Liver (tissue), 9 donors: ENCODE results near the gene DYNLT2. TPM values are rescaled to one million over a fixed set of nuclear protein-coding genes. Genes with fewer than 3 reads are reported as not detected.

Source experiments
- DNase-seq: peaks from one replicate; pipeline ENCODE4 v3.0.0-alpha.2; 2017; ENCODE audit warnings: low spot score
- H3K27ac ChIP-seq, 2 donors: one replicate each; pipeline ENCODE4 v1.7.0; 2013; ENCODE audit warnings: inconsistent platforms in 2 of 2, low read length in 2 of 2, control low read depth in 1 of 2, low read depth in 1 of 2, mild to moderate bottlenecking in 1 of 2
- H3K27me3 ChIP-seq, 4 donors: one replicate each; pipeline versions ENCODE4 v1.6.1 to v1.7.0; 2013; ENCODE audit warnings: low read length in 3 of 4, inconsistent platforms in 1 of 4, mild to moderate bottlenecking in 1 of 4, moderate library complexity in 1 of 4; ENCODE audit not compliant: control insufficient read depth in 4 of 4, insufficient read depth in 4 of 4
- H3K36me3 ChIP-seq, 4 donors: one replicate each; pipeline versions ENCODE4 v1.6.1 to v1.7.0; 2013; ENCODE audit warnings: low read length in 3 of 4, mild to moderate bottlenecking in 3 of 4, low read depth in 1 of 4, moderate library complexity in 1 of 4; ENCODE audit not compliant: control insufficient read depth in 4 of 4, insufficient read depth in 3 of 4
- H3K4me1 ChIP-seq, 4 donors: one replicate each; pipeline versions ENCODE4 v1.6.1 to v1.7.0; 2013; ENCODE audit warnings: low read length in 3 of 4, mild to moderate bottlenecking in 3 of 4, moderate library complexity in 1 of 4; ENCODE audit not compliant: control insufficient read depth in 4 of 4, insufficient read depth in 4 of 4
- H3K4me3 ChIP-seq, 3 donors: one replicate each; pipeline versions ENCODE4 v1.6.1 to v1.7.0; 2013; ENCODE audit warnings: low read length in 3 of 3, control low read depth in 1 of 3, low read depth in 1 of 3, mild to moderate bottlenecking in 1 of 3
- H3K9ac ChIP-seq, 2 donors: one replicate each; pipeline ENCODE4 v1.7.0; 2013; ENCODE audit warnings: low read length in 2 of 2, mild to moderate bottlenecking in 2 of 2, moderate library complexity in 2 of 2, control low read depth in 1 of 2, low read depth in 1 of 2
- H3K9me3 ChIP-seq, 4 donors: one replicate each; pipeline versions ENCODE4 v1.6.1 to v1.7.0; 2013; ENCODE audit warnings: low read length in 3 of 4; ENCODE audit not compliant: control insufficient read depth in 4 of 4
- EGR1 ChIP-seq, 2 donors: IDR thresholded peaks; 2 replicates each; pipeline ENCODE4 v1.6.1; 2016 to 2018; ENCODE audit warnings: antibody characterized with exemption in 2 of 2, low read depth in 2 of 2
- FOXA2 ChIP-seq: IDR thresholded peaks from 2 replicates; pipeline ENCODE4 v1.6.1; 2016; ENCODE audit warnings: antibody characterized with exemption
- GABPA ChIP-seq, 2 donors: IDR thresholded peaks in 1 of 2; conservative IDR thresholded peaks in 1 of 2; 2 replicates each; pipeline ENCODE4 v1.6.1; 2016; ENCODE audit warnings: antibody characterized with exemption in 2 of 2, mild to moderate bottlenecking in 1 of 2, moderate library complexity in 1 of 2
- HNF4A ChIP-seq, 2 donors: conservative IDR thresholded peaks; 2 replicates each; pipeline ENCODE4 v1.6.1; 2016; ENCODE audit warnings: antibody characterized with exemption in 2 of 2, mild to moderate bottlenecking in 2 of 2
- HNF4G ChIP-seq: IDR thresholded peaks from 2 replicates; pipeline ENCODE4 v1.6.1; 2016; ENCODE audit warnings: antibody characterized with exemption
- NR2F2 ChIP-seq: IDR thresholded peaks from 2 replicates; pipeline ENCODE4 v1.6.1; 2016; ENCODE audit warnings: antibody characterized with exemption
- RAD21 ChIP-seq, 2 donors: IDR thresholded peaks; 2 replicates each; pipeline ENCODE4 v1.6.1; 2016; ENCODE audit warnings: antibody characterized with exemption in 2 of 2, mild to moderate bottlenecking in 2 of 2
- RXRA ChIP-seq, 2 donors: IDR thresholded peaks; 2 replicates each; pipeline ENCODE4 v1.6.1; 2017 to 2018; ENCODE audit warnings: antibody characterized with exemption in 2 of 2, mild to moderate bottlenecking in 1 of 2
- SP1 ChIP-seq: IDR thresholded peaks from 2 replicates; pipeline ENCODE4 v1.6.1; 2018; ENCODE audit warnings: antibody characterized with exemption, mild to moderate bottlenecking
- YY1 ChIP-seq: IDR thresholded peaks from 2 replicates; pipeline ENCODE4 v1.6.1; 2016; ENCODE audit warnings: antibody characterized with exemption, mild to moderate bottlenecking
- WGBS: extraction: QIAGEN DNeasy Blood & Tissue Kit; methylation state at CpG from one replicate; pipeline ENCODE4 v1.1.7; 2013; 5-methylcytosine and 5-hydroxymethylcytosine counted together
- polyA plus RNA-seq, 2 donors: library from polyadenylated mRNA; stranded (reverse) in 1 of 2; unstranded in 1 of 2; fragments of 200-250 nt in 1 of 2; fragments of >200 nt in 1 of 2; fragmentation: Nextera tagmentation in 1 of 2; extraction: Ambion mirVana in 1 of 2; gene quantifications; one replicate each; pipeline versions ENCODE4 v1.2.1 to v1.2.3, GENCODE V29; 2013 to 2015
- total RNA-seq, 2 donors: library from RNA; depleted of rRNA; stranded (reverse); fragments of >200 nt; gene quantifications; one replicate each; pipeline ENCODE4 v1.2.3, GENCODE V29; 2014
- TF ChIP-seq, protein P1 (sequence below): fragments of 150-350 bp; IDR thresholded peaks from 2 replicates; pipeline ENCODE4 v1.5.1; 2017; ENCODE audit warnings: improper control_type of control experiment, low read depth, low read length; ENCODE audit not compliant: missing input control
- TF ChIP-seq, protein P2 (sequence below): IDR thresholded peaks from 2 replicates; pipeline ENCODE4 v1.6.1; 2016; ENCODE audit warnings: antibody characterized with exemption
- TF ChIP-seq, protein P3 (sequence below): IDR thresholded peaks from 2 replicates; pipeline ENCODE4 v1.6.1; 2016; ENCODE audit warnings: antibody characterized with exemption
- TF ChIP-seq, protein P4 (sequence below): IDR thresholded peaks from 2 replicates; pipeline ENCODE4 v1.6.1; 2016; ENCODE audit warnings: antibody characterized with exemption, mild to moderate bottlenecking
- donor health status: healthy.
- donor health status: healthy.
- donor health status: healthy.
- donor health status: healthy.
- donor health status: healthy.

Gene DYNLT2
- total and polyA plus RNA-seq, 4 donors: 0.37 to 2.3 (median 1.2) TPM

DNA sequence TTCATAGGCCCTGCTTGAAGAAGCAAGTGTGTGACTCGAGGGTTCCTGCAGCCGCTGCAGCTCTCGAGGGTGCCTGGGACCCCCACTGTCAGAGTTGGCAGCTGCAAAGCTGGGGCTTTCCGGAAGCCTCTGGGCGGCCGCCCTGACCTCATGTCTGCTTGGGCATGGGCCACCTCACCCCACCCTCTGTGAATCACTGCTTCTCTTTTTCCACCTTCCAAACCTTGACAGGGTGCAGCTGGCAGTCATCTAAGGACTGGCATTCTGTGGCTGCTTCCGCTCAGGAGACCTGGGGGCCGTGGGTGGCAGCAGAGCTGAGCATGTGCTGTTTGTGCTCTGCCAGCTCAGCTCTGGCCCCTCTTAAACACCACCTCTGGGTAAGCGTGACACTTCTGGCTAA is 32.0 kb upstream of the DYNLT2 start:
- H3K4me1 ChIP-seq: no peaks in the 10 kb centered on the region
- no peak overlapping the region for H3K27ac ChIP-seq
- WGBS: 89% methylated on average over 9 of the region's 9 CpGs
- DNase-seq: no peak
- H3K27me3 ChIP-seq: no peaks in the 10 kb centered on the region
- peaks cover 0 to 30% (median 11%) of the 10 kb centered on the region in 4 donors for H3K36me3 ChIP-seq
- no peak overlapping the region for H3K4me3 ChIP-seq
- no peaks in the 10 kb centered on the region for H3K9me3 ChIP-seq
- no peak overlapping the region for H3K9ac ChIP-seq
- no peak for TF ChIP-seq HNF4G
- TF ChIP-seq, protein P1, sequence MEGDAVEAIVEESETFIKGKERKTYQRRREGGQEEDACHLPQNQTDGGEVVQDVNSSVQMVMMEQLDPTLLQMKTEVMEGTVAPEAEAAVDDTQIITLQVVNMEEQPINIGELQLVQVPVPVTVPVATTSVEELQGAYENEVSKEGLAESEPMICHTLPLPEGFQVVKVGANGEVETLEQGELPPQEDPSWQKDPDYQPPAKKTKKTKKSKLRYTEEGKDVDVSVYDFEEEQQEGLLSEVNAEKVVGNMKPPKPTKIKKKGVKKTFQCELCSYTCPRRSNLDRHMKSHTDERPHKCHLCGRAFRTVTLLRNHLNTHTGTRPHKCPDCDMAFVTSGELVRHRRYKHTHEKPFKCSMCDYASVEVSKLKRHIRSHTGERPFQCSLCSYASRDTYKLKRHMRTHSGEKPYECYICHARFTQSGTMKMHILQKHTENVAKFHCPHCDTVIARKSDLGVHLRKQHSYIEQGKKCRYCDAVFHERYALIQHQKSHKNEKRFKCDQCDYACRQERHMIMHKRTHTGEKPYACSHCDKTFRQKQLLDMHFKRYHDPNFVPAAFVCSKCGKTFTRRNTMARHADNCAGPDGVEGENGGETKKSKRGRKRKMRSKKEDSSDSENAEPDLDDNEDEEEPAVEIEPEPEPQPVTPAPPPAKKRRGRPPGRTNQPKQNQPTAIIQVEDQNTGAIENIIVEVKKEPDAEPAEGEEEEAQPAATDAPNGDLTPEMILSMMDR: no peak

DNA sequence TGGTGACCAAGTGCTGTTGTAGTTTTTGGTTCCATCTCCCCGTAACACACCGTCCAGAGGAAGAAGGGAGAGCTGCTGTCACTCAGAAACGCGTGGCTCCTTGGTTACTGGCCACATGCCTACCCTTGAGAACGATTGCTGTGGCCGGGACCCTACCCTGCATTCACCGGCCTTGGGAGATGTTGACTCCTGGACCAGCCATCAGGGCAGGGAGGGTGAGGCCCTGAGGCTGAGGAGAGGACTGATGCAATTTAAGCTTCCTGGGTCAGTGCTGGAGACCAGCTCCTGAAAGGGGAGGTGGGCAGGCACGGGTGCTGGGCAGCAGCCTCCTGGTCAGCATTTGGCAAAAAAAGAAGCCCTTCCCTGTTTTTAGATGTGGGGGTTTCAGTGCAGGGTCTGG is 31.6 kb upstream of the DYNLT2 start:
- H3K4me1 ChIP-seq: no peaks in the 10 kb centered on the region
- H3K9ac ChIP-seq: no peak overlapping the region
- peaks cover 0 to 31% (median 11%) of the 10 kb centered on the region in 4 donors for H3K36me3 ChIP-seq
- WGBS: 96% methylated on average over 8 of the region's 8 CpGs
- no peaks in the 10 kb centered on the region for H3K9me3 ChIP-seq
- H3K27ac ChIP-seq: no peak overlapping the region
- H3K27me3 ChIP-seq: no peaks in the 10 kb centered on the region
- H3K4me3 ChIP-seq: no peak overlapping the region
- TF ChIP-seq, protein P1: no peak
- TF ChIP-seq YY1 (no peak), SP1 (no peak), HNF4G (no peak)
- DNase-seq: no peak

DNA sequence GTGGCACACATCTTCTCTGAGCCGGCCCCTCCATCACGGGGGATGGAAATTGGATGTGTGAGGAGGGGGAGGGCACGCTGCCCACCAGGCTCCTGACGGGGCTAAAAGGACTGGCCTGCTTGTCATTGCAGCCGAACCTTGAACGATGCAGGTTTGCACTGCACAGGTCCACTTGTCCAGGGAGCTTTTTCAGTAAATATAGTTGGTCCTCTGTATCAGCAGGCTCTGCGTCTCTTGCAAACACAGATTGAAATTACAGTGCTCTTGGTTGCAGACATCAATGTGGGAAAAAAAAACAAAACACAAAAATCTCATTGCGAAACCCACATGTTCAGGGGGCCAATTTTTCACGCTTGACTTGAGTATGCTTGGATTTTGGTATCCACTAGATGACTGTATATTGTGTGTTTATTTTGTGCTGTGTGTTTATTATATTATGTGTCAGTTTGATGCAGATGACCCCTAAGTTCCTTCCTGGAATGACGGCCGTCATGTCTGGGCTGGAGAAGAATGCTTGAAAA is 29.3 kb upstream of the DYNLT2 start:
- WGBS: 91% methylated on average over 11 of the region's 11 CpGs
- Histone ChIP-seq H3K9me3 (no peaks in the 10 kb centered on the region), H3K9ac (no peak overlapping the region), H3K4me1 (no peaks in the 10 kb centered on the region), H3K4me3 (no peak overlapping the region), H3K27me3 (no peaks in the 10 kb centered on the region), H3K36me3 (peaks cover 1 to 53% (median 28%) of the 10 kb centered on the region in 4 donors), H3K27ac (no peak overlapping the region)
- no peak for DNase-seq
- no peak for TF ChIP-seq EGR1 (IDR thresholded peaks at IDR 0.05; ENCODE audit: low read depth in 2 of 2)
- TF ChIP-seq YY1: no peak
- TF ChIP-seq HNF4A (conservative IDR thresholded peaks at IDR 0.05): no peak
- TF ChIP-seq, protein P2, sequence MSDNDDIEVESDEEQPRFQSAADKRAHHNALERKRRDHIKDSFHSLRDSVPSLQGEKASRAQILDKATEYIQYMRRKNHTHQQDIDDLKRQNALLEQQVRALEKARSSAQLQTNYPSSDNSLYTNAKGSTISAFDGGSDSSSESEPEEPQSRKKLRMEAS: no peak
- TF ChIP-seq, protein P3, sequence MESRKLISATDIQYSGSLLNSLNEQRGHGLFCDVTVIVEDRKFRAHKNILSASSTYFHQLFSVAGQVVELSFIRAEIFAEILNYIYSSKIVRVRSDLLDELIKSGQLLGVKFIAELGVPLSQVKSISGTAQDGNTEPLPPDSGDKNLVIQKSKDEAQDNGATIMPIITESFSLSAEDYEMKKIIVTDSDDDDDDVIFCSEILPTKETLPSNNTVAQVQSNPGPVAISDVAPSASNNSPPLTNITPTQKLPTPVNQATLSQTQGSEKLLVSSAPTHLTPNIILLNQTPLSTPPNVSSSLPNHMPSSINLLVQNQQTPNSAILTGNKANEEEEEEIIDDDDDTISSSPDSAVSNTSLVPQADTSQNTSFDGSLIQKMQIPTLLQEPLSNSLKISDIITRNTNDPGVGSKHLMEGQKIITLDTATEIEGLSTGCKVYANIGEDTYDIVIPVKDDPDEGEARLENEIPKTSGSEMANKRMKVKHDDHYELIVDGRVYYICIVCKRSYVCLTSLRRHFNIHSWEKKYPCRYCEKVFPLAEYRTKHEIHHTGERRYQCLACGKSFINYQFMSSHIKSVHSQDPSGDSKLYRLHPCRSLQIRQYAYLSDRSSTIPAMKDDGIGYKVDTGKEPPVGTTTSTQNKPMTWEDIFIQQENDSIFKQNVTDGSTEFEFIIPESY: no peak
- TF ChIP-seq FOXA2: no peak
- TF ChIP-seq, protein P4, sequence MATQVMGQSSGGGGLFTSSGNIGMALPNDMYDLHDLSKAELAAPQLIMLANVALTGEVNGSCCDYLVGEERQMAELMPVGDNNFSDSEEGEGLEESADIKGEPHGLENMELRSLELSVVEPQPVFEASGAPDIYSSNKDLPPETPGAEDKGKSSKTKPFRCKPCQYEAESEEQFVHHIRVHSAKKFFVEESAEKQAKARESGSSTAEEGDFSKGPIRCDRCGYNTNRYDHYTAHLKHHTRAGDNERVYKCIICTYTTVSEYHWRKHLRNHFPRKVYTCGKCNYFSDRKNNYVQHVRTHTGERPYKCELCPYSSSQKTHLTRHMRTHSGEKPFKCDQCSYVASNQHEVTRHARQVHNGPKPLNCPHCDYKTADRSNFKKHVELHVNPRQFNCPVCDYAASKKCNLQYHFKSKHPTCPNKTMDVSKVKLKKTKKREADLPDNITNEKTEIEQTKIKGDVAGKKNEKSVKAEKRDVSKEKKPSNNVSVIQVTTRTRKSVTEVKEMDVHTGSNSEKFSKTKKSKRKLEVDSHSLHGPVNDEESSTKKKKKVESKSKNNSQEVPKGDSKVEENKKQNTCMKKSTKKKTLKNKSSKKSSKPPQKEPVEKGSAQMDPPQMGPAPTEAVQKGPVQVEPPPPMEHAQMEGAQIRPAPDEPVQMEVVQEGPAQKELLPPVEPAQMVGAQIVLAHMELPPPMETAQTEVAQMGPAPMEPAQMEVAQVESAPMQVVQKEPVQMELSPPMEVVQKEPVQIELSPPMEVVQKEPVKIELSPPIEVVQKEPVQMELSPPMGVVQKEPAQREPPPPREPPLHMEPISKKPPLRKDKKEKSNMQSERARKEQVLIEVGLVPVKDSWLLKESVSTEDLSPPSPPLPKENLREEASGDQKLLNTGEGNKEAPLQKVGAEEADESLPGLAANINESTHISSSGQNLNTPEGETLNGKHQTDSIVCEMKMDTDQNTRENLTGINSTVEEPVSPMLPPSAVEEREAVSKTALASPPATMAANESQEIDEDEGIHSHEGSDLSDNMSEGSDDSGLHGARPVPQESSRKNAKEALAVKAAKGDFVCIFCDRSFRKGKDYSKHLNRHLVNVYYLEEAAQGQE: no peak
- TF ChIP-seq, protein P1: no peak
- no peak for TF ChIP-seq HNF4G
- TF ChIP-seq NR2F2: no peak
- TF ChIP-seq GABPA (IDR thresholded peaks at IDR 0.05 in 1 of 2, conservative IDR thresholded peaks at IDR 0.05 in 1 of 2): no peak
- TF ChIP-seq RXRA (IDR thresholded peaks at IDR 0.05): no peak
- no peak for TF ChIP-seq RAD21 (IDR thresholded peaks at IDR 0.05)
